GM21786 (cell line): ENCODE results near the gene SSNA1.
A peak's percentile ranks its signal among the peaks of the same experiment; 100 is the strongest.

ENCODE experiments used
- ATAC-seq: cut with Tn5 transposase; IDR thresholded peaks from one replicate; pipeline ENCODE4 v1.9.1; 2021; ENCODE audit not compliant: unreplicated experiment

The SSNA1 gene

GRCh38 chr9:137218754-137219271 lies 30.3 kb downstream of the SSNA1 start:
- no peak for ATAC-seq

GRCh38 chr9:137219757-137220316 lies 31.4 kb downstream of the SSNA1 start:
- ATAC-seq: no peak

GRCh38 chr9:137220317-137221094 lies 32.0 kb downstream of the SSNA1 start:
- ATAC-seq: no peak

GRCh38 chr9:137221095-137221505 lies 32.6 kb downstream of the SSNA1 start:
- ATAC-seq: no peak

GRCh38 chr9:137221506-137222111 lies 33.1 kb downstream of the SSNA1 start:
- no peak for ATAC-seq

- peak; percentile 2 for ATAC-seq
These were observed 34.0 kb downstream of the SSNA1 start, which contains the start of gene RNF208 for GRCh38 chr9:137222190-137223077. Gene RNF208, minus strand, starts transcription at chr9:137222240. Its CDS starts 1,028 bp downstream, at chr9:137221212.

GRCh38 chr9:137223078-137223970 lies 34.8 kb downstream of the SSNA1 start:
- peak; percentile 87 for ATAC-seq

GRCh38 chr9:137224830-137225694 lies 36.6 kb downstream of the SSNA1 start, which contains the start of gene CYSRT1:
Gene CYSRT1, plus strand, starts transcription at chr9:137225174. Its CDS starts 448 bp downstream, at chr9:137225622.
- no peak for ATAC-seq

GRCh38 chr9:137225699-137226331 lies 37.3 kb downstream of the SSNA1 start:
- no peak for ATAC-seq

- ATAC-seq: no peak
These were observed 38.0 kb downstream of the SSNA1 start for GRCh38 chr9:137226338-137227053.

- ATAC-seq: no peak
These were observed 38.8 kb downstream of the SSNA1 start, which contains the start of gene RNF224 for GRCh38 chr9:137227054-137227852. Gene RNF224, plus strand, starts transcription at chr9:137227502. Its CDS starts 834 bp downstream, at chr9:137228336.

GRCh38 chr9:137227853-137228505 lies 39.5 kb downstream of the SSNA1 start:
- ATAC-seq: no peak

GRCh38 chr9:137228506-137228967 lies 40.1 kb downstream of the SSNA1 start:
- no peak for ATAC-seq

- no peak for ATAC-seq
These were observed 40.8 kb downstream of the SSNA1 start for GRCh38 chr9:137228968-137229896.
